HCT116 (cell line): ENCODE measurements around the gene TANC1. TPM values are rescaled to one million over a fixed set of nuclear protein-coding genes. Genes with fewer than 3 reads are reported as not detected.

Experiments used
- ATAC-seq: fragments of 200-7000 bp; cut with Tn5 transposase; 2 replicates; pipeline ENCODE4 v1.9.1; 2020; ENCODE audit warnings: mild to moderate bottlenecking, moderate library complexity
- BruUV-seq: library from RNA; stranded (reverse); fragments of 400-500 nt; replicated peaks from 2 replicates; lab custom pipeline; 2021; lab: Mats Ljungman, UMichigan
- CTCF ChIA-PET: fragments of 300-600 bp; sonication (Branson Sonifier 250); formaldehyde crosslinking; loops from one replicate; lab custom pipeline; 2021; ENCODE audit warnings: antibody characterized with exemption; lab: Charles Lee
- POLR2A ChIA-PET: fragments of 300-600, 350-600 bp; sonication (Branson Sonifier 250); formaldehyde crosslinking; loops from one replicate; lab custom pipeline; 2021; ENCODE audit warnings: antibody characterized with exemption; lab: Charles Lee
- RAD21 ChIA-PET, 2 experiments: fragments of 300-600 bp; sonication (Branson Sonifier 250); formaldehyde crosslinking; loops; one replicate each; lab custom pipeline; 2023; ENCODE audit warnings: low total read pairs in 2 of 2; ENCODE audit not compliant: uncharacterized antibody in 2 of 2, unreplicated experiment in 2 of 2, low non-redundant PET in 1 of 2; lab: Charles Lee
- DNase-seq: peaks from one replicate; pipeline ENCODE4 v3.0.0-alpha.2; 2010; ENCODE audit warnings: low read depth, low spot score
- H2AFZ ChIP-seq: fragments of 200-600 bp; shearing (Covaris generic), sonication (generic); 2 replicates; pipeline ENCODE4 v1.6.1; 2017; ENCODE audit warnings: low read depth, mixed run types, mixed read lengths, antibody characterized with exemption, low read length; ENCODE audit not compliant: poor library complexity, severe bottlenecking
- H3K27ac ChIP-seq: 2 replicates; pipeline ENCODE4 v1.5.1; 2012; ENCODE audit warnings: low read depth, low read length
- H3K27me3 ChIP-seq: fragments of 200-600 bp; sonication (generic); 2 replicates; pipeline ENCODE4 v1.6.1; 2016; ENCODE audit warnings: mixed run types, low read length, mixed read lengths; ENCODE audit not compliant: insufficient read depth
- H3K36me3 ChIP-seq, 2 experiments: fragments of 200-500 bp in 1 of 2; fragments of 200-600 bp in 1 of 2; sonication (Bioruptor generic) in 1 of 2; sonication (generic) in 1 of 2; 2 replicates each; pipeline versions ENCODE4 v1.5.1 to v1.6.1; 2014 to 2016; ENCODE audit warnings: low read length in 2 of 2, inconsistent platforms in 1 of 2, mixed read lengths in 1 of 2, mixed run types in 1 of 2; ENCODE audit not compliant: insufficient read depth in 2 of 2, control insufficient read depth in 1 of 2
- H3K4me1 ChIP-seq, 2 experiments: fragments of 200-600 bp in 1 of 2; sonication (generic) in 1 of 2; 2 replicates each; pipeline versions ENCODE4 v1.5.1 to v1.6.1; 2012 to 2017; ENCODE audit warnings: low read length in 2 of 2, inconsistent platforms in 1 of 2, mild to moderate bottlenecking in 1 of 2, mixed read lengths in 1 of 2, mixed run types in 1 of 2, moderate library complexity in 1 of 2; ENCODE audit not compliant: insufficient read depth in 2 of 2, control insufficient read depth in 1 of 2
- H3K4me2 ChIP-seq: fragments of 200-600 bp; sonication (generic); 2 replicates; pipeline ENCODE4 v1.6.1; 2017; ENCODE audit warnings: mixed run types, low read length, mixed read lengths
- H3K4me3 ChIP-seq, 2 experiments: fragments of 200-600 bp in 1 of 2; sonication (generic) in 1 of 2; replicated peaks in 1 of 2; 2 replicates each; pipeline ENCODE4 v1.5.1; 2011 to 2016; ENCODE audit warnings: low read length in 2 of 2, control low read depth in 1 of 2, low read depth in 1 of 2, mild to moderate bottlenecking in 1 of 2, mixed read lengths in 1 of 2, mixed run types in 1 of 2
- H3K79me2 ChIP-seq: fragments of 200-600 bp; sonication (generic); 2 replicates; pipeline ENCODE4 v1.6.1; 2017; ENCODE audit warnings: mild to moderate bottlenecking, mixed run types, low read length, moderate library complexity, mixed read lengths; ENCODE audit not compliant: insufficient read depth
- H3K9ac ChIP-seq: fragments of 200-600 bp; sonication (generic); 2 replicates; pipeline ENCODE4 v1.6.1; 2016; ENCODE audit warnings: low read length, mixed read lengths
- H3K9me2 ChIP-seq: fragments of 200-600 bp; sonication (generic), shearing (Covaris generic); 2 replicates; pipeline ENCODE4 v1.6.1; 2017; ENCODE audit warnings: mixed run types, mild to moderate bottlenecking, moderate library complexity; ENCODE audit not compliant: insufficient read depth
- H3K9me3 ChIP-seq, 2 experiments: fragments of 200-500 bp in 1 of 2; fragments of 200-600 bp in 1 of 2; sonication (Bioruptor generic) in 1 of 2; sonication (generic) in 1 of 2; 2 replicates each; pipeline ENCODE4 v1.6.1; 2014 to 2017; ENCODE audit warnings: low read length in 2 of 2, mixed read lengths in 2 of 2, inconsistent platforms in 1 of 2, low read depth in 1 of 2, mild to moderate bottlenecking in 1 of 2, mixed run types in 1 of 2, moderate library complexity in 1 of 2; ENCODE audit not compliant: control insufficient read depth in 1 of 2, insufficient read depth in 1 of 2
- H4K20me1 ChIP-seq: fragments of 200-600 bp; sonication (generic), shearing (Covaris generic); 2 replicates; pipeline ENCODE4 v1.6.1; 2017; ENCODE audit warnings: mixed run types, mild to moderate bottlenecking, moderate library complexity; ENCODE audit not compliant: insufficient read depth
- ATF3 ChIP-seq: IDR thresholded peaks from 2 replicates; pipeline ENCODE4 v1.6.1; 2012
- CBX3 ChIP-seq: IDR thresholded peaks from 2 replicates; pipeline ENCODE4 v1.6.1; 2012; ENCODE audit warnings: low read depth
- CEBPB ChIP-seq: IDR thresholded peaks from 2 replicates; pipeline ENCODE4 v1.6.1; 2012; ENCODE audit warnings: low read depth
- CTCF ChIP-seq, 3 experiments: fragments of 200-600 bp in 1 of 3; sonication (generic) in 1 of 3; IDR thresholded peaks in 2 of 3; conservative IDR thresholded peaks in 1 of 3; 2 replicates each; pipeline ENCODE4 v1.5.1; 2012 to 2017; ENCODE audit warnings: low read depth in 2 of 3, low read length in 2 of 3, antibody characterized with exemption in 1 of 3, borderline replicate concordance in 1 of 3, control low read depth in 1 of 3, mild to moderate bottlenecking in 1 of 3, mixed read lengths in 1 of 3, mixed run types in 1 of 3, moderate library complexity in 1 of 3; ENCODE audit not compliant: insufficient read depth in 1 of 3
- EGR1 ChIP-seq: IDR thresholded peaks from 2 replicates; pipeline ENCODE4 v1.6.1; 2012; ENCODE audit warnings: low read depth
- EZH2 ChIP-seq: fragments of 200-600 bp; sonication (generic); IDR thresholded peaks from 2 replicates; pipeline ENCODE4 v1.6.1; 2017; ENCODE audit warnings: antibody characterized with exemption, mixed run types
- EZH2phosphoT487 ChIP-seq: fragments of 200-600 bp; IDR thresholded peaks from 2 replicates; pipeline ENCODE4 v1.6.1; 2018; ENCODE audit warnings: antibody characterized with exemption, borderline replicate concordance
- FOSL1 ChIP-seq: IDR thresholded peaks from 2 replicates; pipeline ENCODE4 v1.6.1; 2012; ENCODE audit warnings: low read depth
- JUND ChIP-seq: IDR thresholded peaks from 2 replicates; pipeline ENCODE4 v1.6.1; 2012
- POLR2A ChIP-seq: IDR thresholded peaks from 2 replicates; pipeline ENCODE4 v1.7.0; 2011; ENCODE audit warnings: borderline replicate concordance; ENCODE audit not compliant: insufficient read depth, insufficient read length; ENCODE audit errors: extremely low read depth
- POLR2AphosphoS5 ChIP-seq: IDR thresholded peaks from 2 replicates; pipeline ENCODE4 v1.6.1; 2011; ENCODE audit warnings: mild to moderate bottlenecking, low read depth, low read length, moderate library complexity
- RAD21 ChIP-seq: IDR thresholded peaks from 2 replicates; pipeline ENCODE4 v1.6.1; 2012; ENCODE audit warnings: low read depth, mild to moderate bottlenecking
- REST ChIP-seq: IDR thresholded peaks from 2 replicates; pipeline ENCODE4 v1.6.1; 2012; ENCODE audit warnings: low read depth
- SIN3A ChIP-seq: IDR thresholded peaks from 2 replicates; pipeline ENCODE4 v1.6.1; 2012; ENCODE audit warnings: low read depth
- SP1 ChIP-seq: IDR thresholded peaks from 2 replicates; pipeline ENCODE4 v1.6.1; 2012; ENCODE audit warnings: low read depth
- SRF ChIP-seq: IDR thresholded peaks from 2 replicates; pipeline ENCODE4 v1.6.1; 2012; ENCODE audit warnings: low read depth
- YY1 ChIP-seq: IDR thresholded peaks from 2 replicates; pipeline ENCODE4 v1.6.1; 2011; ENCODE audit warnings: low read length, low read depth, moderate library complexity, mild to moderate bottlenecking; ENCODE audit not compliant: insufficient replicate concordance; ENCODE audit errors: extremely low read depth
- ZNF274 ChIP-seq: fragments of 200-500 bp; sonication (Bioruptor generic); IDR thresholded peaks from 2 replicates; pipeline ENCODE4 v1.6.1; 2014; ENCODE audit warnings: mild to moderate bottlenecking, low read depth, low read length, inconsistent platforms
- intact Hi-C: fragments of 100-400 bp; cut with micrococcal nuclease; formaldehyde crosslinking; loops from 2 replicates; pipeline ENCODE4 v1.10.0; 2022
- total RNA-seq: library from RNA; stranded (reverse); gene quantifications from one replicate; pipeline ENCODE4 v1.2.1, GENCODE V29; 2021; ENCODE audit not compliant: unreplicated experiment
- TF ChIP-seq, protein P1 (sequence below): IDR thresholded peaks from 2 replicates; pipeline ENCODE4 v1.6.1; 2011; ENCODE audit warnings: mild to moderate bottlenecking, low read length, moderate library complexity; ENCODE audit not compliant: insufficient replicate concordance; ENCODE audit errors: extremely low read depth
- TF ChIP-seq, protein P2 (sequence below): IDR thresholded peaks from 2 replicates; pipeline ENCODE4 v1.6.1; 2012

TANC1 gene
- total RNA-seq, 1 experiment from 2014 or later = 15.1 TPM

DNA sequence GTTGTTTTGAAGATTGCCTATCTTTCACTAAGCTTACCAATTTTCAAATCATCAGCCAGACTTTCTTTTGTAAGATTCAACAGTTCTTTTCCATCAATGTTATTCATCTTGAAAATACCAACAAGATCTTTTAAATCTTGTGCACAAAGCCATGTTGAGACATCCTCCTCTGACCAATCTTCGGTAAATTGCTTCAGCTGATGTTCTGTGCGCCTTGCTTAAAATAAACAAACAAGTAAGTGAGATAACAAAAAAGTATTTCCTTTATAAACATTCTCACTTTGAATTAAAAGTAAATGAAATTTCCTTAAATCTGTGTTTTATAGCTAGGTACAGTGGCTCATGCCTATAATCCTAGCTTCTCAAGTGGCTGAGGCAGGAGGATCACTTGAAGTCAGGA lies 287.7 kb downstream of the TANC1 start:
- intact Hi-C loops = no loop called here
- ATAC-seq (no peak), DNase-seq (no peak)
- H3K9me3 ChIP-seq = no peaks in the 10 kb centered on the region
- ChIA-PET CTCF (no interaction called here), RAD21 (no interaction called here), POLR2A (no interaction called here)
- BruUV-seq = no TSS peak
- H3K4me1 ChIP-seq = no peaks in the 10 kb centered on the region
- H3K9ac ChIP-seq = no peak overlapping the region
- no peaks in the 10 kb centered on the region for H4K20me1 ChIP-seq
- no peak overlapping the region for H3K27ac ChIP-seq
- no peak overlapping the region for H3K4me2 ChIP-seq
- no peaks in the 10 kb centered on the region for H3K79me2 ChIP-seq
- TF ChIP-seq CEBPB (no peak), EZH2phosphoT487 (no peak), EGR1 (no peak), EZH2 (no peak), ZNF274 (no peak), FOSL1 (no peak), CTCF (IDR thresholded peaks at IDR 0.05 in 2 of 3, conservative IDR thresholded peaks at IDR 0.05 in 1 of 3; ENCODE audit: borderline replicate concordance in 1 of 3, insufficient read depth in 1 of 3, low read depth in 2 of 3, low read length in 2 of 3) (no peak), CBX3 (no peak), ATF3 (no peak), POLR2AphosphoS5 (no peak), SP1 (no peak), SIN3A (no peak), SRF (no peak), RAD21 (no peak), REST (no peak), JUND (no peak), POLR2A (no peak), YY1 (no peak)
- TF ChIP-seq, protein P1, sequence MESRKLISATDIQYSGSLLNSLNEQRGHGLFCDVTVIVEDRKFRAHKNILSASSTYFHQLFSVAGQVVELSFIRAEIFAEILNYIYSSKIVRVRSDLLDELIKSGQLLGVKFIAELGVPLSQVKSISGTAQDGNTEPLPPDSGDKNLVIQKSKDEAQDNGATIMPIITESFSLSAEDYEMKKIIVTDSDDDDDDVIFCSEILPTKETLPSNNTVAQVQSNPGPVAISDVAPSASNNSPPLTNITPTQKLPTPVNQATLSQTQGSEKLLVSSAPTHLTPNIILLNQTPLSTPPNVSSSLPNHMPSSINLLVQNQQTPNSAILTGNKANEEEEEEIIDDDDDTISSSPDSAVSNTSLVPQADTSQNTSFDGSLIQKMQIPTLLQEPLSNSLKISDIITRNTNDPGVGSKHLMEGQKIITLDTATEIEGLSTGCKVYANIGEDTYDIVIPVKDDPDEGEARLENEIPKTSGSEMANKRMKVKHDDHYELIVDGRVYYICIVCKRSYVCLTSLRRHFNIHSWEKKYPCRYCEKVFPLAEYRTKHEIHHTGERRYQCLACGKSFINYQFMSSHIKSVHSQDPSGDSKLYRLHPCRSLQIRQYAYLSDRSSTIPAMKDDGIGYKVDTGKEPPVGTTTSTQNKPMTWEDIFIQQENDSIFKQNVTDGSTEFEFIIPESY = no peak
- TF ChIP-seq, protein P2, sequence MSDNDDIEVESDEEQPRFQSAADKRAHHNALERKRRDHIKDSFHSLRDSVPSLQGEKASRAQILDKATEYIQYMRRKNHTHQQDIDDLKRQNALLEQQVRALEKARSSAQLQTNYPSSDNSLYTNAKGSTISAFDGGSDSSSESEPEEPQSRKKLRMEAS = no peak
- no peak overlapping the region for H2AFZ ChIP-seq
- no peak overlapping the region for H3K4me3 ChIP-seq
- no peaks in the 10 kb centered on the region for H3K9me2 ChIP-seq
- no peaks in the 10 kb centered on the region for H3K36me3 ChIP-seq
- H3K27me3 ChIP-seq = no peaks in the 10 kb centered on the region
